SK-N-SH (cell line): ENCODE measurements around the gene MYOCD.

ENCODE experiments used
- EP300 ChIP-seq, 2 experiments: IDR thresholded peaks; 2 replicates each; pipeline versions ENCODE4 v1.4.0 to v1.6.1; 2012; ENCODE audit warnings: borderline replicate concordance in 1 of 2, low read depth in 1 of 2, low read length in 1 of 2
- FOSL2 ChIP-seq: IDR thresholded peaks from 2 replicates; pipeline ENCODE4 v1.4.0; 2012; ENCODE audit warnings: low read depth, mild to moderate bottlenecking, moderate library complexity, borderline replicate concordance
- JUND ChIP-seq: IDR thresholded peaks from 2 replicates; pipeline ENCODE4 v1.4.0; 2012
- YY1 ChIP-seq: IDR thresholded peaks from 2 replicates; pipeline ENCODE4 v1.4.0; 2012; ENCODE audit warnings: low read depth, mild to moderate bottlenecking
- TF ChIP-seq, protein P1 (sequence below): fragments of 200-600 bp; sonication (generic); IDR thresholded peaks from 2 replicates; pipeline ENCODE4 v1.6.1; 2017; ENCODE audit warnings: antibody characterized with exemption, mild to moderate bottlenecking, moderate library complexity

DNA sequence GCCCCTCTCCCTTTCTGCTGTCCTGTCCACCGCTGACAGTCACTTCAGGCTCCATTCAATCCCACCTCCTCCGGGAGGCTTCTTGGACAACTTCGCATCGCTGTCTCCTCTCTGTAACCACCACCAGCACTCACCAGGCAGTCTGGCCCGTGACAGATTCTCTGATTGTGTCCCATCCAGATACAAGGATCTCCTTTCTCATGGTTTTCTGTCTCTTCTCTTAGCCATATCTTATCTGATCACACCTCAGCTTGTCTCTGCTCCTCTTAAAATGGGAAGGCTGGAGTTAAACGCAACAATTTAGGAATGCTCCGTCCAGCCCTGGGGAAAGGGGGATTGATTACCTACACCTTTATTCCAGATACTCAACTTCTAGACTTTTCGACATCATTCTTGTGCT, 66.7 kb downstream of the MYOCD start:
- TF ChIP-seq YY1 (no peak), EP300 (IDR thresholded peaks at IDR 0.05; ENCODE audit: borderline replicate concordance in 1 of 2, low read depth in 1 of 2, low read length in 1 of 2) (no peak), JUND (no peak), FOSL2 (no peak)
- TF ChIP-seq, protein P1, sequence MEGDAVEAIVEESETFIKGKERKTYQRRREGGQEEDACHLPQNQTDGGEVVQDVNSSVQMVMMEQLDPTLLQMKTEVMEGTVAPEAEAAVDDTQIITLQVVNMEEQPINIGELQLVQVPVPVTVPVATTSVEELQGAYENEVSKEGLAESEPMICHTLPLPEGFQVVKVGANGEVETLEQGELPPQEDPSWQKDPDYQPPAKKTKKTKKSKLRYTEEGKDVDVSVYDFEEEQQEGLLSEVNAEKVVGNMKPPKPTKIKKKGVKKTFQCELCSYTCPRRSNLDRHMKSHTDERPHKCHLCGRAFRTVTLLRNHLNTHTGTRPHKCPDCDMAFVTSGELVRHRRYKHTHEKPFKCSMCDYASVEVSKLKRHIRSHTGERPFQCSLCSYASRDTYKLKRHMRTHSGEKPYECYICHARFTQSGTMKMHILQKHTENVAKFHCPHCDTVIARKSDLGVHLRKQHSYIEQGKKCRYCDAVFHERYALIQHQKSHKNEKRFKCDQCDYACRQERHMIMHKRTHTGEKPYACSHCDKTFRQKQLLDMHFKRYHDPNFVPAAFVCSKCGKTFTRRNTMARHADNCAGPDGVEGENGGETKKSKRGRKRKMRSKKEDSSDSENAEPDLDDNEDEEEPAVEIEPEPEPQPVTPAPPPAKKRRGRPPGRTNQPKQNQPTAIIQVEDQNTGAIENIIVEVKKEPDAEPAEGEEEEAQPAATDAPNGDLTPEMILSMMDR = no peak
